Osteoblast (primary cell): ENCODE measurements around the gene FGF1. TPM values are rescaled to one million over a fixed set of nuclear protein-coding genes. Genes with fewer than 3 reads are reported as not detected.

Experiments
- DNase-seq: peaks from one replicate; pipeline ENCODE4 v3.0.0; 2011; ENCODE audit warnings: low spot score, mixed read lengths; ENCODE audit not compliant: insufficient read length; ENCODE audit errors: missing footprints
- H2AFZ ChIP-seq: 2 replicates; pipeline ENCODE4 v1.6.0; 2011; ENCODE audit warnings: mild to moderate bottlenecking, low read length
- H3K27ac ChIP-seq: 2 replicates; pipeline ENCODE4 v1.5.1; 2011; ENCODE audit warnings: mild to moderate bottlenecking, low read depth, low read length, moderate library complexity
- H3K27me3 ChIP-seq: 2 replicates; pipeline ENCODE4 v1.6.0; 2012; ENCODE audit warnings: mild to moderate bottlenecking, control low read depth, inconsistent platforms, low read length, moderate library complexity; ENCODE audit not compliant: insufficient read depth
- H3K36me3 ChIP-seq: 2 replicates; pipeline ENCODE4 v1.5.1; 2011; ENCODE audit warnings: mild to moderate bottlenecking, low read length, control low read depth, moderate library complexity; ENCODE audit not compliant: insufficient read depth
- H3K4me1 ChIP-seq: 2 replicates; pipeline ENCODE4 v1.5.1; 2011; ENCODE audit warnings: mild to moderate bottlenecking, low read length, control low read depth, moderate library complexity; ENCODE audit not compliant: insufficient read depth
- H3K4me2 ChIP-seq: 2 replicates; pipeline ENCODE4 v1.6.0; 2011; ENCODE audit warnings: mild to moderate bottlenecking, low read length; ENCODE audit not compliant: insufficient read depth
- H3K4me3 ChIP-seq: fragments of 200-600 bp; sonication (generic); 3 replicates; pipeline ENCODE4 v1.5.1; 2012; ENCODE audit warnings: mild to moderate bottlenecking, low read length, inconsistent platforms; ENCODE audit not compliant: insufficient read depth
- H3K79me2 ChIP-seq: 2 replicates; pipeline ENCODE4 v1.6.0; 2012; ENCODE audit warnings: mild to moderate bottlenecking, low read length, control low read depth, inconsistent platforms; ENCODE audit not compliant: insufficient read depth
- H3K9me3 ChIP-seq: 2 replicates; pipeline ENCODE4 v1.5.1; 2011; ENCODE audit warnings: low read depth, low read length, control low read depth
- H4K20me1 ChIP-seq: 2 replicates; pipeline ENCODE4 v1.6.0; 2012; ENCODE audit warnings: mild to moderate bottlenecking, low read length, control low read depth; ENCODE audit not compliant: insufficient read depth
- CTCF ChIP-seq: IDR thresholded peaks from 2 replicates; pipeline ENCODE4 v1.5.1; 2011; ENCODE audit warnings: mild to moderate bottlenecking, low read depth, low read length, moderate library complexity; ENCODE audit errors: extremely low read depth
- total RNA-seq: library from RNA; depleted of rRNA; stranded (reverse); fragments of >200 nt; gene quantifications from 2 replicates; pipeline ENCODE4 v1.2.3, GENCODE V29; 2012

The FGF1 gene
- total RNA-seq, 1 donor, result 4.3 TPM

- Histone ChIP-seq H3K4me1 (peaks cover 22% of the 10 kb centered on the region), H3K79me2 (no peaks in the 10 kb centered on the region), H3K9me3 (no peaks in the 10 kb centered on the region), H3K4me3 (peak overlapping the region; percentile 45), H3K4me2 (peak overlapping the region; percentile 82), H3K27me3 (no peaks in the 10 kb centered on the region), H4K20me1 (no peaks in the 10 kb centered on the region), H3K27ac (peak overlapping the region; percentile 83), H2AFZ (peak overlapping the region; percentile 71), H3K36me3 (no peaks in the 10 kb centered on the region)
- no peak for TF ChIP-seq CTCF
- DNase-seq, result peak; percentile 27
Observed at GRCh38 chr5:142644127-142644526, 41.8 kb downstream of the FGF1 start.

DNA sequence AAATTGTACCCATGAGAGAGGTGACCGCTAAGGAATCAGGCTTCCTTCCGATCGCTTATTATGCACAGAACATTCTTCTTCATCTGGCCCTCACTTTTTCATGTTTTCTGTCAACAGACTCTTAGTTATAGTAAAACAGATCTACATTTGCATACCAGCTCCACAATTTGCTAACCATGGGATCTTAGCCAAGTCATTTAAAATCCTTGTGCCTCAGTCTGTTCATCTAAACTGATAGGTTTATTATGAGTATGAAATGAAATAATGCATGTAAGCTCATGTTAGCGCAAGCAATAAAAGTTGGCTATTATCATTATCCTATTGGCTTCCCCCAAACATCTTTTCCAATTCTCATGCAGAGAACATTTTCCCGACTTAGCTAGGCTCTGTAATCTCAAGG lies 42.3 kb downstream of the FGF1 start:
- TF ChIP-seq CTCF, result no peak
- peak overlapping the region; percentile 42 for H3K4me3 ChIP-seq
- H3K4me2 ChIP-seq, result peak overlapping the region; percentile 82
- H3K4me1 ChIP-seq, result peaks cover 22% of the 10 kb centered on the region
- H3K79me2 ChIP-seq, result no peaks in the 10 kb centered on the region
- H2AFZ ChIP-seq, result peak overlapping the region; percentile 71
- DNase-seq, result no peak
- H3K27ac ChIP-seq, result peak overlapping the region; percentile 83
- no peaks in the 10 kb centered on the region for H3K36me3 ChIP-seq
- no peaks in the 10 kb centered on the region for H3K9me3 ChIP-seq
- no peaks in the 10 kb centered on the region for H4K20me1 ChIP-seq
- H3K27me3 ChIP-seq, result no peaks in the 10 kb centered on the region

DNA sequence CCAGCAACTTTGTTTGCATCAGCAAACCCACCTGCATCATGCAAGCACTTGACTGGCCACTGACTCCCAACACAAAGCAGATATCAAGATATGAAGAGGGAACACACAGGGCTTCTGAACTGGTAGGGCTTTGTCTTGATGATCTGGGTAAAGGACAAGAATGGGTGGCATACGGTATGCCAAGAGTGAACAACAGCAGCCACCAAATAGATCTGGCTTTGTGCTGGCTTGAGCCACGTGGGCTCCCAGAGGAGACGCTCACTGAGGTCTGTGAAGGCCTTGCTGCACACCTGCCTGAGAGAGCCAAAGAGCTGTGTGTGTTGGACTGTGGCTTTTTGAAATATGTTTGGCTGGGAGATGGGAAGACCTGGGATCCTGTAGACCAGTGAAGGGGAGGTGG lies 43.5 kb downstream of the FGF1 start:
- no peaks in the 10 kb centered on the region for H3K36me3 ChIP-seq
- H4K20me1 ChIP-seq, result no peaks in the 10 kb centered on the region
- H3K4me1 ChIP-seq, result peaks cover 22% of the 10 kb centered on the region
- no peak for TF ChIP-seq CTCF
- no peak overlapping the region for H3K4me3 ChIP-seq
- no peaks in the 10 kb centered on the region for H3K9me3 ChIP-seq
- H2AFZ ChIP-seq, result no peak overlapping the region
- H3K27ac ChIP-seq, result no peak overlapping the region
- H3K27me3 ChIP-seq, result no peaks in the 10 kb centered on the region
- peak; percentile 13 for DNase-seq
- H3K79me2 ChIP-seq, result no peaks in the 10 kb centered on the region
- no peak overlapping the region for H3K4me2 ChIP-seq

DNA sequence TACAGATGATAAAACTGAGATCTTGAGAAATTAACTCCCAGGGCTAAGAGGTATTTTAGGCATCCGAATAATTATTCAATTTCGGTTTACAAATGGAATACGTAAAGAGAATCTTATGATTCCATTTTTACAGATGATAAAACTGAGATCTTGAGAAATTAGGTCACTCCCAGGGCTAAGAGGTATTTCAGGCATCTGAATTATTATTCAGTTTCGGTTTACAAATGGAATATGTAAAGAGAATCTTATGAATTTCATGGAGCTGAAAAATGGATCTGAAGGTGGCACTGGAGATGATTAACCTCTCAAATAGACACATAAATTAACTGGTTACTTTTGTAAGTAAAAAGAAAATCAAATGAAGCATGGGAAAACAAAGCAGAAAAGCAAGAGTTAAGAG lies 44.2 kb downstream of the FGF1 start:
- Histone ChIP-seq H3K27me3 (no peaks in the 10 kb centered on the region), H3K79me2 (no peaks in the 10 kb centered on the region), H3K27ac (peak overlapping the region; percentile 33), H4K20me1 (no peaks in the 10 kb centered on the region), H3K4me1 (peaks cover 25% of the 10 kb centered on the region), H2AFZ (no peak overlapping the region), H3K4me3 (no peak overlapping the region), H3K36me3 (no peaks in the 10 kb centered on the region), H3K4me2 (no peak overlapping the region), H3K9me3 (no peaks in the 10 kb centered on the region)
- TF ChIP-seq CTCF, result no peak
- no peak for DNase-seq
